Gastroesophageal sphincter (tissue), 4 donors: ENCODE results near the gene LYST. TPM values are rescaled to one million over a fixed set of nuclear protein-coding genes. Genes with fewer than 3 reads are reported as not detected.
"Not testable (repeated sequence)": the region's sequence is repeated elsewhere in the genome, so short reads cannot be mapped to it uniquely, and the experiment has no call there.

ENCODE experiments used
- ATAC-seq: fragments of 150-250 bp; one replicate; pipeline ENCODE4 v1.9.1; 2016; ENCODE audit warnings: mild to moderate bottlenecking, moderate library complexity
- H3K27ac ChIP-seq, 4 donors: fragments of 200-600 bp; sonication (generic) in 3 of 4; 1 replicate in 3 of 4; 2 replicates in 1 of 4; pipeline ENCODE4 v1.5.1; 2016 to 2019
- H3K27me3 ChIP-seq: fragments of 200-600 bp; sonication (generic); one replicate; pipeline ENCODE4 v1.5.1; 2019
- H3K36me3 ChIP-seq, 2 donors: fragments of 200-600 bp; sonication (generic); one replicate each; pipeline ENCODE4 v1.5.1; 2019; ENCODE audit warnings: control low read depth in 1 of 2
- H3K4me1 ChIP-seq, 3 donors: fragments of 200-600 bp; sonication (generic); 1 replicate in 2 of 3; 2 replicates in 1 of 3; pipeline ENCODE4 v1.5.1; 2016 to 2019; ENCODE audit warnings: control low read depth in 2 of 3
- H3K4me3 ChIP-seq, 2 donors: fragments of 200-600 bp; sonication (generic); one replicate each; pipeline ENCODE4 v1.5.1; 2019; ENCODE audit warnings: mild to moderate bottlenecking in 1 of 2, moderate library complexity in 1 of 2
- H3K9me3 ChIP-seq, 3 donors: fragments of 200-600 bp; sonication (generic); one replicate each; pipeline ENCODE4 v1.5.1; 2017 to 2019; ENCODE audit warnings: control low read depth in 2 of 3
- CTCF ChIP-seq, 4 experiments: fragments of 200-600 bp in 2 of 4; fragments of 450-650 bp in 2 of 4; sonication (generic) in 1 of 4; IDR thresholded peaks; one replicate each; pipeline ENCODE4 v1.5.1; 2017 to 2019; ENCODE audit warnings: antibody characterized with exemption in 4 of 4, mild to moderate bottlenecking in 2 of 4, moderate library complexity in 2 of 4
- EP300 ChIP-seq: sonication (generic); formaldehyde crosslinking; IDR thresholded peaks from one replicate; pipeline ENCODE4 v1.6.1; 2017; ENCODE audit warnings: antibody characterized with exemption, mild to moderate bottlenecking
- POLR2A ChIP-seq, 2 donors: fragments of 450-650 bp; IDR thresholded peaks; one replicate each; pipeline ENCODE4 v1.6.1; 2017; ENCODE audit warnings: antibody characterized with exemption in 2 of 2, mild to moderate bottlenecking in 2 of 2, moderate library complexity in 1 of 2
- POLR2AphosphoS5 ChIP-seq: sonication (generic); formaldehyde crosslinking; IDR thresholded peaks from one replicate; pipeline ENCODE4 v1.6.1; 2017; ENCODE audit warnings: antibody characterized with exemption
- WGBS, 2 donors: methylation state at CpG; one replicate each; pipeline ENCODE4 v1.1.5; 2018; ENCODE audit warnings: low coverage in 1 of 2; 5-methylcytosine and 5-hydroxymethylcytosine counted together
- total RNA-seq, 4 donors: library from RNA; depleted of rRNA; stranded (reverse); fragments of >200 nt; gene quantifications; one replicate each; pipeline ENCODE4 v1.1.0, GENCODE V29; 2016

The LYST gene
- total RNA-seq, 4 donors from 2014 or later, result 27.4 to 63.5 (median 31.4) TPM

- Histone ChIP-seq H3K27me3 (peaks cover 54% of the 10 kb centered on the region), H3K9me3 (no peaks in the 10 kb centered on the region), H3K27ac (no peak overlapping the region), H3K36me3 (no peaks in the 10 kb centered on the region), H3K4me1 (no peaks in the 10 kb centered on the region), H3K4me3 (no peak overlapping the region)
- TF ChIP-seq CTCF (IDR thresholded peaks at IDR 0.05) (no peak), EP300 (no peak), POLR2AphosphoS5 (no peak), POLR2A (IDR thresholded peaks at IDR 0.05) (no peak)
- no peak for ATAC-seq
- WGBS, 2 donors, result 100% methylated on average over 1 of the region's 12 CpGs; no CpG with 5 or more reads in 1 of the 2 donors
These were observed 226.1 kb downstream of the LYST start for GRCh38 chr1:235640580-235640979.

DNA sequence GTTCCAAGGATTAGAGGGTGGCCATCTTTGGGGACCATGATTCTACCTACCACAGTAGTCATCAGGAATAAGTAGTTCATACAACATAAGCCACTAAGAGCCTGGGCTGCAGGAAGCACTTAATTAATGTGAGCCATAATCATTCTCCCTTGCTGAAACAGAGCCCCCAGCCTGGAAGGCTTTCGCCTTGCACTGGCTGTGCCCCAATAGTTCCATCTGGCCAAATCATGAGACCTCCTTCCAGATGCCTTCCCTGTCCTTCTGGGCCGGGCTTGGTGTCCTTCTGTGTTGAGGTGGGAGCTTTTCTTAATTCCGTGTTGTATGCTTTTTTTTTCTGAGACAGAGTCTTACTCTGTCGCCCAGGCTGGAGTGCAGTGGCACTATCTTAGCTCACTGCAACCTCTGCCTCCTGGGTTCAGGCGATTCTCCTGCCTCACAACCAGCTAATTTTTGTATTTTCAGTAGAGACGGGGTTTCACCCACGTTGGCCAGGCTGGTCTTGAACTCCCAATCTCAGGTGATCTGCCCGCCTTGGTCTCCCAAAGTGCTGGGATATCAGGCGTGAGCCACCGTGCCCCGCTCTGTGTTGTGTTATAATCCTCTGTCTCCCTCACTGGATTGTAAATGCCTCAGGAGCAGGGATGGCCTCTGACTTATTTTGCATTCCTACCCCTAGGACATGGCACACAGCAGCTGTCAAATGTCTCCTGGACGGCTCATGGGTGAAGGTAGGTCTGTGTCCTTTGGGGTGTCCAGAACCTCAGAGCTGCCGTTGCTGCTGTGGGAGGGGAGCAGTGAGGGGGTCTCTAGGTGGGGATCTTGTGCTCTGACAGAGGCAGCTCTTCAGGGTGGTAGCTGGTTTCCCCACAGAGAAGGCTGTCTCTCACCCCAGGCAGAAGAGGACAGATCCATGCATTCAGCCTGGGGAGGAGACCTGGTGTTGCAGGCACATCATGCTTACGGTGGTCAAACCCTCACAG, 227.2 kb downstream of the LYST start:
- WGBS, 2 donors, result 56 to 71% methylated on average over 3 to 5 of the region's 14 CpGs

GRCh38 chr1:235638612-235639011, 228.1 kb downstream of the LYST start:
- not testable (repeated sequence) for H3K4me1 ChIP-seq, H3K36me3 ChIP-seq, H3K27ac ChIP-seq, ATAC-seq, H3K9me3 ChIP-seq, H3K4me3 ChIP-seq
- peaks cover 38% of the 10 kb centered on the region for H3K27me3 ChIP-seq
- 100% methylated on average over 2 of the region's 2 CpGs; no CpG with 5 or more reads in 1 of the 2 donors for WGBS, 2 donors

More for the DNA sequence above, 227.2 kb downstream of the LYST start:
- no peak for TF ChIP-seq POLR2AphosphoS5
- H3K27ac ChIP-seq, result no peak overlapping the region
- no peaks in the 10 kb centered on the region for H3K36me3 ChIP-seq
- H3K4me1 ChIP-seq, result no peaks in the 10 kb centered on the region
- peaks cover 47% of the 10 kb centered on the region for H3K27me3 ChIP-seq
- H3K9me3 ChIP-seq, result no peaks in the 10 kb centered on the region
- H3K4me3 ChIP-seq, result no peak overlapping the region
- ATAC-seq, result no peak

DNA sequence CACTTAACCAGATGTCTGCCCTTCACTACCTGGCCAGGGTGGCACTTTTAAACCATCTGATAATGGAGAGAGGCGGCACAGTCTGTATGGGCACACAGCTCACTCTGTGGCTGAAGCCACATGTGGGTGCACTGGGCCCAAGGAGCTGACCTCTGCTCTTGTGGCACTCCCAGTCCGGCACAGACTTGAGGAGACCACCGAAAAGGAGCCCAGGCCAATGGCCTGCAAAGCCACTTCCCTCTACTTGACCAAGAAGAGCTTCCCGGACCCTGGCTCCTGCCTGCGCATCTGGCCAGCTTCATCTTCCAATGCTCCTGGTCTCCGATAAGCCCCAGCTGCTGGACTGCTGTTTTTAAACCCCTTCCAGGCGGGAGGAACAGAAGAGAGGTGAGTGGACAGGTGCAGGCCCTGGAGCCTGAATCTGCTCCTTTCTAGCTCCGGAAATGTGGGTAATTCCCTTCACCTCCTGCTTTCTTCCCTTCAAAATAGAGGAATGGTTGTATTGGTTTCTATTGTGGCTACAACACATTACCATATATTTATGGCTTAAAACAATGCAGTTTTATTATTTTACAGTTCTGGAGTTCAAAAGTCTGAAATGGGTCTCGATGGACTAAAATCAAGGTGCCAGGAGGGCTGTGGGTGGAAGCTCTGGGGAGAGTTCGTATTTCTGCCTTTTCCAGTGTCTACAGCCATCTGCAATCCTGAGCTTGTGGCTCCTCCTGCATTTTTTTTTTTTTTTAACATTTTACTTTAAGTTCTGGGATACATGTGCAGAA, 228.8 kb downstream of the LYST start:
- Histone ChIP-seq H3K4me3 (no peak overlapping the region), H3K36me3 (no peaks in the 10 kb centered on the region), H3K27ac (no peak overlapping the region), H3K9me3 (no peaks in the 10 kb centered on the region), H3K4me1 (no peaks in the 10 kb centered on the region), H3K27me3 (peaks cover 36% of the 10 kb centered on the region)
- WGBS, 2 donors, result 83 to 90% methylated on average over 4 to 8 of the region's 10 CpGs
- no peak for ATAC-seq
- TF ChIP-seq POLR2A (IDR thresholded peaks at IDR 0.05) (no peak), EP300 (no peak), CTCF (IDR thresholded peaks at IDR 0.05) (no peak), POLR2AphosphoS5 (no peak)

- WGBS, 2 donors, result 59 to 64% methylated on average over 4 of the region's 12 CpGs
- no peak overlapping the region for H3K27ac ChIP-seq
- ATAC-seq, result no peak
- peaks cover 19% of the 10 kb centered on the region for H3K27me3 ChIP-seq
- no peak overlapping the region for H3K4me3 ChIP-seq
- no peaks in the 10 kb centered on the region for H3K36me3 ChIP-seq
- H3K9me3 ChIP-seq, result no peaks in the 10 kb centered on the region
- TF ChIP-seq POLR2AphosphoS5 (no peak), EP300 (no peak), POLR2A (IDR thresholded peaks at IDR 0.05) (no peak), CTCF (IDR thresholded peaks at IDR 0.05) (no peak)
- no peaks in the 10 kb centered on the region for H3K4me1 ChIP-seq
These were observed 230.6 kb downstream of the LYST start for GRCh38 chr1:235635938-235636662.
